ENCODE results near the gene PTPRU. TPM values are rescaled to one million over a fixed set of nuclear protein-coding genes. Genes with fewer than 3 reads are reported as not detected.

Gene PTPRU
- total and polyA plus RNA-seq, 2 of the 8 experiments (the other 6 are each of a cell fraction or from before 2014, with no cell fraction given): 33.8 to 41.8 TPM

GRCh38 chr1:29213055-29213454, 23.3 kb upstream of the PTPRU start:
- no peak for TF ChIP-seq FOSL1 (IDR thresholded peaks at IDR 0.05; ENCODE audit: insufficient read depth, low read depth, low read length)
- no peak for TF ChIP-seq CHD2 (IDR thresholded peaks at IDR 0.05; ENCODE audit: low read length)
- no peak for TF ChIP-seq BCL11A (IDR thresholded peaks at IDR 0.05; ENCODE audit: low read depth in 2 of 2, low read length in 2 of 2)
- TF ChIP-seq SIX5 (IDR thresholded peaks at IDR 0.05; ENCODE audit: low read depth, low read length): no peak
- TF ChIP-seq HDAC2 (IDR thresholded peaks at IDR 0.05; ENCODE audit: borderline replicate concordance in 1 of 2, low read depth in 2 of 2, low read length in 2 of 2): no peak
- no peak overlapping the region for H4K91ac ChIP-seq (replicated peaks; ENCODE audit: insufficient read length, low read length)
- H3K56ac ChIP-seq (replicated peaks; ENCODE audit: insufficient read length, low read depth, low read length): no peak overlapping the region
- H3K9me3 ChIP-seq (ENCODE audit: insufficient read depth in 2 of 2, low read depth in 1 of 2, low read length in 1 of 2): no peaks in the 10 kb centered on the region
- no peak overlapping the region for H3K23ac ChIP-seq (ENCODE audit: insufficient read length)
- no peak overlapping the region for H3K9ac ChIP-seq (replicated peaks in 1 of 4; ENCODE audit: extremely low read depth in 1 of 4, low read depth in 3 of 4, low read length in 3 of 4)
- no peak overlapping the region for H2BK20ac ChIP-seq (ENCODE audit: low read length)
- H2AK5ac ChIP-seq (ENCODE audit: low read depth, low read length): no peak overlapping the region
- H3K14ac ChIP-seq (ENCODE audit: insufficient read length): no peak overlapping the region
- no peak overlapping the region for H2AFZ ChIP-seq (ENCODE audit: low read length)
- ChIA-PET CTCF (ENCODE audit: partially characterized antibody) (interaction anchor here (1.3 kb wide), 1 partner anchor 11 kb away, joined by 5 read pairs; no protein-coding TSS in a partner anchor), POLR2A (ENCODE audit: partially characterized antibody) (interaction anchor here (1.1 to 1.2 kb wide), 2 partner anchors 31 to 91 kb away, joined by 3 to 6 read pairs; partner anchors contain the start of gene SRSF4)
- peaks cover 8 to 40% (median 26%) of the 10 kb centered on the region in 4 experiments; a peak in 7 of 8 replicates for H3K36me3 ChIP-seq (ENCODE audit: control insufficient read depth in 2 of 4, insufficient read depth in 4 of 4, low read length in 3 of 4)
- H4K5ac ChIP-seq (ENCODE audit: insufficient read length, low read depth, low read length): no peak overlapping the region
- H3K23me2 ChIP-seq (ENCODE audit: low read depth, low read length): no peaks in the 10 kb centered on the region
- no peaks in the 10 kb centered on the region for H3K27me3 ChIP-seq (replicated peaks in 1 of 4; ENCODE audit: control insufficient read depth in 3 of 4, extremely low read depth in 1 of 4, insufficient read depth in 3 of 4, low read length in 3 of 4)
- no peak overlapping the region for H4K8ac ChIP-seq (ENCODE audit: extremely low read depth, insufficient read depth, low read length)
- WGBS, 2 experiments (ENCODE audit: extremely low coverage in 1 of 2, insufficient coverage in 1 of 2, insufficient read length in 1 of 2, insufficient replicate concordance in 2 of 2, low coverage in 1 of 2, low lambda C conversion rate in 2 of 2, missing lambda C conversion rate in 1 of 2): 88% methylated on average over 5 of the region's 5 CpGs; no CpG with 5 or more reads in 1 of the 2 experiments
- H2BK15ac ChIP-seq (ENCODE audit: low read length): no peak overlapping the region
- H2BK5ac ChIP-seq (ENCODE audit: low read depth, low read length): no peak overlapping the region
- no peak overlapping the region for H2BK12ac ChIP-seq (ENCODE audit: low read depth, low read length)
- H3K4me3 ChIP-seq (ENCODE audit: extremely low read depth in 1 of 4, insufficient read depth in 2 of 4, low read depth in 3 of 4, low read length in 4 of 4): no peak overlapping the region
- no peak for DNase-seq (ENCODE audit: low read depth in 1 of 2, low spot score in 2 of 2)
- H3K4me2 ChIP-seq (ENCODE audit: insufficient read depth in 1 of 2, low read depth in 2 of 2, low read length in 2 of 2): no peak overlapping the region
- H4K20me1 ChIP-seq (replicated peaks in 1 of 2; ENCODE audit: control insufficient read depth in 1 of 2, insufficient read depth in 2 of 2, low read length in 2 of 2): peaks cover 1 to 2% of the 10 kb centered on the region in 2 experiments
- 0 out of 2 replicates have a peak, but pooled peaks cover 2% of the 10 kb centered on the region for H3K79me1 ChIP-seq (ENCODE audit: low read depth, low read length)
- no peaks in the 10 kb centered on the region for H3K79me2 ChIP-seq (ENCODE audit: control insufficient read depth in 1 of 2, insufficient read depth in 2 of 2, low read length in 2 of 2)
- H2BK120ac ChIP-seq (replicated peaks; ENCODE audit: low read depth, low read length): no peak overlapping the region
- FAIRE-seq: no peak
- no peak overlapping the region for H3K4ac ChIP-seq (replicated peaks; ENCODE audit: insufficient read length, low read depth, low read length)
- H3K18ac ChIP-seq (ENCODE audit: extremely low read depth, low read length): no peak overlapping the region
- H3K27ac ChIP-seq (ENCODE audit: low read depth, low read length): no peak overlapping the region
- H3K4me1 ChIP-seq (replicated peaks in 1 of 4; ENCODE audit: control insufficient read depth in 3 of 4, insufficient read depth in 4 of 4, low read length in 3 of 4): no peaks in the 10 kb centered on the region

Measured in H1 (cell line).